HL-60/S4 treated with phorbol 12-myristate 13-acetate at 8.2 ng/mL for 4 days and 3 days (cell line): ENCODE measurements around the gene AGMAT.

Experiments used
- in situ Hi-C: fragments of 300-500 bp; cut with MboI; formaldehyde crosslinking; loops from 2 replicates; pipeline ENCODE4 v1.15.0; 2022; ENCODE audit warnings: low sequenced_read_pairs

AGMAT gene

DNA sequence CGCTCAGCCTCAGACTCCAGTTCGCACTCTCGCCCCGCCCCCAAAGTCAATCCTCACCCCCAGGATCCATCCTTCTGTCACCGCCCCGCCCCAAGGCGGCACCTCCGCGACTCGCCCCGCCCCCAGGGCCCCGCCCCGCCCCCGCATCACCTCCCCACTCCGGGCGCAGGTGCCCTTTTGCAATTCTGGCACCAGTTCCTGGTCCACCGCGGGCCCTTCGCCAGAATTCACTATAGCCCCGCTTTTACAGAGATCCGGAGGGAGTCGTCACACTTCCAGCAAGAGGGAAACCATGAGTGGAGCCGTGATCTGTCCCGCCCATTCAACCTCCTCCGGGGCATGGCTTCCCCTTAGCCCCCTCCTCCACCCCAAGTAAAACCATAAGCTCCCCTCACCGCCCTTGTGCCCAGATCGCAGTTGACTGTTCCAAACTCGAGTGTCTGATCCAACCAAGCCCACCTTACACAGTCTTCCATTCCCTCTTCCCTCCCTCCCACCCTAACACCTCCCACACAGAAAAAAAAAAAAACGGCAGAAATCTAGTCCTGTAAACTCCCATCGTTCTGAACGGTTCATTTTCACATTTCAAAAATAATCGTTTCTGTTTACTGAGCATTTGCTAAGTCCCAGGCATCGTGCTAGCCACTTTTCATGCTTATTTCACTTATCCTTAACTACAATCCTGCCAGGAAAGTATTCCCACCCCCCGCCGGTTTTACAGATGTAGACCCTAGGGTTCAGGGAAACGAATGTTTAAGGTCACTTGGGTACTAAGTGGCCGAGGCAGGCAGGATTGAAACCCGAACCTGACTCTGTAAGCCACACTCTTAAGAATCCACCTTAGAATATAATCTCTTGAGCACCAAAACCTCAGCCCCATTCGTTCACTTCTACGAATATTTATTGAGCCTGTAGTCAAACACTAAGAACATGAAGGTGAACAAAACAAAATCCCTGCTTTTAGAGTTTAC lies 59.5 kb downstream of the AGMAT start:
- in situ Hi-C loops = no loop called here

- in situ Hi-C loops = no loop called here
These were observed 60.4 kb downstream of the AGMAT start for GRCh38 chr1:15524283-15525049.

DNA sequence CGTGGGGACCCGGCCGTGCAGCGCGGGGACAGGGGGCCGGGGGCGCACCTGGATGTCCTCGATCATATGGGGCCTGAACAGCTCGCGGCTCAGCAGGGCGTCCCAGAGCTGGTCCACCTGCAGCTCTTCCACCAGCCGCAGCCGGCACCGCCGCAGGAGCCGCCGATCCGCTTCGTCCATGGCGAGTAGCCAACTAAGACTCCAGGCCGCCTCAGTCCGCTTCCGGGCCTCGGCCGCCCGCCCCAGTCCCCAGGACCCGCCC lies 60.9 kb downstream of the AGMAT start, which contains the start of gene CASP9:
TSS of gene CASP9 (minus strand) at position 195 of the 262 bp plus-strand sequence. CDS start at position 180, 15 bp downstream.
- in situ Hi-C loops = no loop called here

GRCh38 chr1:15523104-15524020 lies 61.5 kb downstream of the AGMAT start:
- in situ Hi-C loops = no loop called here

- in situ Hi-C loops = no loop called here
These were observed 62.3 kb downstream of the AGMAT start for GRCh38 chr1:15522551-15522950.
